GM04503 (cell line): ENCODE data around the gene SLC25A26.

Experiments
- DNase-seq: peaks from one replicate; pipeline ENCODE4 v3.0.0-alpha.2; 2012; ENCODE audit warnings: low read depth

SLC25A26 gene

GRCh38 chr3:66227051-66227450 is 6.2 kb downstream of the SLC25A26 start:
- no peak for DNase-seq

- DNase-seq, result no peak
Observed at GRCh38 chr3:66227915-66228314, 7.1 kb downstream of the SLC25A26 start.

GRCh38 chr3:66228707-66229106 is 7.9 kb downstream of the SLC25A26 start:
- DNase-seq, result no peak

- DNase-seq, result no peak
Observed at GRCh38 chr3:66229931-66230330, 9.1 kb downstream of the SLC25A26 start.

- DNase-seq, result no peak
Observed at GRCh38 chr3:66233033-66233432, 12.2 kb downstream of the SLC25A26 start.

- DNase-seq, result no peak
Observed at GRCh38 chr3:66236281-66236680, 15.5 kb downstream of the SLC25A26 start.

- no peak for DNase-seq
Observed at GRCh38 chr3:66237552-66237951, 16.8 kb downstream of the SLC25A26 start.

- no peak for DNase-seq
Observed at GRCh38 chr3:66239513-66240123, 18.8 kb downstream of the SLC25A26 start.

GRCh38 chr3:66241466-66241865 is 20.7 kb downstream of the SLC25A26 start:
- DNase-seq, result no peak

GRCh38 chr3:66242788-66243464 is 22.1 kb downstream of the SLC25A26 start:
- DNase-seq, result no peak

GRCh38 chr3:66248641-66249040 is 27.8 kb downstream of the SLC25A26 start:
- no peak for DNase-seq

GRCh38 chr3:66253790-66254620 is 33.2 kb downstream of the SLC25A26 start:
- no peak for DNase-seq

GRCh38 chr3:66255865-66256264 is 35.1 kb downstream of the SLC25A26 start:
- DNase-seq, result no peak

- DNase-seq, result no peak
Observed at GRCh38 chr3:66256806-66257205, 36.0 kb downstream of the SLC25A26 start.

GRCh38 chr3:66259566-66260255 is 38.9 kb downstream of the SLC25A26 start:
- no peak for DNase-seq

- DNase-seq, result no peak
Observed at GRCh38 chr3:66260431-66260830, 39.6 kb downstream of the SLC25A26 start.

GRCh38 chr3:66261355-66261754 is 40.6 kb downstream of the SLC25A26 start:
- DNase-seq, result no peak

- DNase-seq, result no peak
Observed at GRCh38 chr3:66265649-66266048, 44.8 kb downstream of the SLC25A26 start.

GRCh38 chr3:66266551-66266950 is 45.8 kb downstream of the SLC25A26 start:
- no peak for DNase-seq

- DNase-seq, result no peak
Observed at GRCh38 chr3:66267031-66267430, 46.2 kb downstream of the SLC25A26 start.

GRCh38 chr3:66267906-66268305 is 47.1 kb downstream of the SLC25A26 start:
- no peak for DNase-seq

GRCh38 chr3:66268864-66269263 is 48.1 kb downstream of the SLC25A26 start:
- no peak for DNase-seq
